ENCODE results near the gene ARID1A.

ARID1A gene

GRCh38 chr1:26828411-26828991 is 132.7 kb downstream of the ARID1A start:
- Histone ChIP-seq H2AFZ (ENCODE audit: low read length) (no peak overlapping the region), H3K4me3 (ENCODE audit: low read depth, low read length, poor library complexity, severe bottlenecking) (peak overlapping the region; percentile 19), H3K27me3 (ENCODE audit: insufficient read depth, low read length) (no peaks in the 10 kb centered on the region), H3K9me3 (ENCODE audit: low read length) (no peaks in the 10 kb centered on the region), H3F3A (ENCODE audit: insufficient read depth, low read length) (no peaks in the 10 kb centered on the region), H4K20me1 (ENCODE audit: insufficient read depth, low read length) (no peaks in the 10 kb centered on the region), H3K9ac (ENCODE audit: low read length) (peak overlapping the region; percentile 5; the same call in 1 of the 2 replicates), H3K79me2 (ENCODE audit: insufficient read depth, low read length) (no peaks in the 10 kb centered on the region), H3K4me1 (ENCODE audit: insufficient read depth, low read length, severe bottlenecking) (peaks cover 37% of the 10 kb centered on the region), H3K9me2 (ENCODE audit: low read depth, low read length) (no peaks in the 10 kb centered on the region), H3K4me2 (ENCODE audit: low read length) (peak overlapping the region; percentile 53), H3K27ac (ENCODE audit: low read depth, low read length, poor library complexity, severe bottlenecking) (peak overlapping the region; percentile 15), H3K36me3 (ENCODE audit: insufficient read depth, low read length) (peaks cover 17% of the 10 kb centered on the region; the same call in 1 of the 2 replicates)
- TF ChIP-seq CTCF (IDR thresholded peaks at IDR 0.05; ENCODE audit: low read length) (no peak), EZH2 (IDR thresholded peaks at IDR 0.05; ENCODE audit: borderline replicate concordance, low read length) (no peak)

GRCh38 chr1:26829184-26829911 is 133.5 kb downstream of the ARID1A start:
- Histone ChIP-seq H3K4me1 (ENCODE audit: insufficient read depth, low read length, severe bottlenecking) (peaks cover 43% of the 10 kb centered on the region), H3K79me2 (ENCODE audit: insufficient read depth, low read length) (no peaks in the 10 kb centered on the region), H3K4me3 (ENCODE audit: low read depth, low read length, poor library complexity, severe bottlenecking) (no peak overlapping the region), H3K4me2 (ENCODE audit: low read length) (peak overlapping the region; percentile 53; the same call in 1 of the 2 replicates), H3F3A (ENCODE audit: insufficient read depth, low read length) (no peaks in the 10 kb centered on the region), H3K9me3 (ENCODE audit: low read length) (no peaks in the 10 kb centered on the region), H3K9me2 (ENCODE audit: low read depth, low read length) (no peaks in the 10 kb centered on the region), H3K27me3 (ENCODE audit: insufficient read depth, low read length) (no peaks in the 10 kb centered on the region), H3K36me3 (ENCODE audit: insufficient read depth, low read length) (peaks cover 22% of the 10 kb centered on the region; the same call in 1 of the 2 replicates), H4K20me1 (ENCODE audit: insufficient read depth, low read length) (no peaks in the 10 kb centered on the region), H2AFZ (ENCODE audit: low read length) (no peak overlapping the region), H3K9ac (ENCODE audit: low read length) (no peak overlapping the region; the same call in 1 of the 2 replicates), H3K27ac (ENCODE audit: low read depth, low read length, poor library complexity, severe bottlenecking) (peak overlapping the region; percentile 15)
- no peak for TF ChIP-seq CTCF (IDR thresholded peaks at IDR 0.05; ENCODE audit: low read length)
- no peak for TF ChIP-seq EZH2 (IDR thresholded peaks at IDR 0.05; ENCODE audit: borderline replicate concordance, low read length)

GRCh38 chr1:26831059-26831458 is 135.2 kb downstream of the ARID1A start:
- H3K27ac ChIP-seq (ENCODE audit: low read depth, low read length, poor library complexity, severe bottlenecking) = no peak overlapping the region
- H3F3A ChIP-seq (ENCODE audit: insufficient read depth, low read length) = no peaks in the 10 kb centered on the region
- H3K9me3 ChIP-seq (ENCODE audit: low read length) = no peaks in the 10 kb centered on the region
- no peak for TF ChIP-seq CTCF (IDR thresholded peaks at IDR 0.05; ENCODE audit: low read length)
- no peak for TF ChIP-seq EZH2 (IDR thresholded peaks at IDR 0.05; ENCODE audit: borderline replicate concordance, low read length)
- no peaks in the 10 kb centered on the region for H4K20me1 ChIP-seq (ENCODE audit: insufficient read depth, low read length)
- peaks cover 35% of the 10 kb centered on the region; the same call in 1 of the 2 replicates for H3K36me3 ChIP-seq (ENCODE audit: insufficient read depth, low read length)
- H3K4me3 ChIP-seq (ENCODE audit: low read depth, low read length, poor library complexity, severe bottlenecking) = no peak overlapping the region
- H3K79me2 ChIP-seq (ENCODE audit: insufficient read depth, low read length) = no peaks in the 10 kb centered on the region
- peaks cover 40% of the 10 kb centered on the region for H3K4me1 ChIP-seq (ENCODE audit: insufficient read depth, low read length, severe bottlenecking)
- no peak overlapping the region for H2AFZ ChIP-seq (ENCODE audit: low read length)
- H3K4me2 ChIP-seq (ENCODE audit: low read length) = no peak overlapping the region
- no peak overlapping the region for H3K9ac ChIP-seq (ENCODE audit: low read length)
- no peaks in the 10 kb centered on the region for H3K9me2 ChIP-seq (ENCODE audit: low read depth, low read length)
- H3K27me3 ChIP-seq (ENCODE audit: insufficient read depth, low read length) = no peaks in the 10 kb centered on the region

Measured in OCI-LY1 (cell line).